DOHH2 (cell line): ENCODE data around the gene GLB1L.

Experiments used
- H3F3A ChIP-seq: fragments of 200-600 bp; sonication (generic), shearing (Covaris generic); 2 replicates; pipeline ENCODE4 v1.6.0; 2016; ENCODE audit warnings: antibody characterized with exemption, mild to moderate bottlenecking; ENCODE audit not compliant: control insufficient read depth, insufficient read depth
- H3K27ac ChIP-seq: fragments of 200-600 bp; sonication (generic); 2 replicates; pipeline ENCODE4 v1.5.1; 2014; ENCODE audit warnings: low read depth, mild to moderate bottlenecking, low read length, moderate library complexity
- H3K27me3 ChIP-seq: fragments of 200-600 bp; sonication (generic); 2 replicates; pipeline ENCODE4 v1.6.1; 2014; ENCODE audit warnings: mild to moderate bottlenecking, low read length, mixed read lengths; ENCODE audit not compliant: control insufficient read depth
- H3K36me3 ChIP-seq: fragments of 200-600 bp; sonication (generic); 2 replicates; pipeline ENCODE4 v1.6.1; 2014; ENCODE audit warnings: mild to moderate bottlenecking, low read length, moderate library complexity, mixed read lengths; ENCODE audit not compliant: control insufficient read depth
- H3K4me1 ChIP-seq: fragments of 200-600 bp; sonication (generic); 2 replicates; pipeline ENCODE4 v1.6.1; 2014; ENCODE audit warnings: mild to moderate bottlenecking, low read length, mixed read lengths; ENCODE audit not compliant: control insufficient read depth
- H3K4me2 ChIP-seq: fragments of 200-600 bp; sonication (generic); 2 replicates; pipeline ENCODE4 v1.6.0; 2014; ENCODE audit warnings: mild to moderate bottlenecking, low read length, moderate library complexity
- H3K4me3 ChIP-seq: fragments of 200-600 bp; sonication (generic); 2 replicates; pipeline ENCODE4 v1.5.1; 2014; ENCODE audit warnings: mild to moderate bottlenecking, low read length, mixed read lengths
- H3K79me2 ChIP-seq: fragments of 200-600 bp; sonication (generic); 2 replicates; pipeline ENCODE4 v1.6.1; 2014; ENCODE audit warnings: mild to moderate bottlenecking, low read length, mixed read lengths; ENCODE audit not compliant: control insufficient read depth
- H3K9me2 ChIP-seq: fragments of 200-600 bp; sonication (generic); replicated peaks from 2 replicates; pipeline ENCODE4 v1.6.1; 2014; ENCODE audit warnings: mild to moderate bottlenecking, low read length, mixed read lengths; ENCODE audit not compliant: control insufficient read depth
- H3K9me3 ChIP-seq: fragments of 200-600 bp; sonication (generic); 2 replicates; pipeline ENCODE4 v1.6.1; 2014; ENCODE audit warnings: antibody characterized with exemption, low read length, mixed read lengths; ENCODE audit not compliant: control insufficient read depth, insufficient read depth
- H4K20me1 ChIP-seq: fragments of 200-600 bp; sonication (generic); 2 replicates; pipeline ENCODE4 v1.6.0; 2014; ENCODE audit warnings: low read depth, mild to moderate bottlenecking, antibody characterized with exemption, low read length, moderate library complexity; ENCODE audit not compliant: control insufficient read depth, insufficient read depth
- EZH2phosphoT487 ChIP-seq: fragments of 200-600 bp; sonication (generic); IDR thresholded peaks from 2 replicates; pipeline ENCODE4 v1.6.1; 2017; ENCODE audit warnings: borderline replicate concordance, mild to moderate bottlenecking, antibody characterized with exemption, low read length, moderate library complexity, mixed read lengths
- TF ChIP-seq, protein P1 (sequence below): fragments of 200-600 bp; sonication (generic); IDR thresholded peaks from one replicate; pipeline ENCODE4 v1.5.1; 2014; ENCODE audit warnings: antibody characterized with exemption, mild to moderate bottlenecking, low read depth, low read length; ENCODE audit not compliant: poor library complexity, severe bottlenecking

The GLB1L gene

DNA sequence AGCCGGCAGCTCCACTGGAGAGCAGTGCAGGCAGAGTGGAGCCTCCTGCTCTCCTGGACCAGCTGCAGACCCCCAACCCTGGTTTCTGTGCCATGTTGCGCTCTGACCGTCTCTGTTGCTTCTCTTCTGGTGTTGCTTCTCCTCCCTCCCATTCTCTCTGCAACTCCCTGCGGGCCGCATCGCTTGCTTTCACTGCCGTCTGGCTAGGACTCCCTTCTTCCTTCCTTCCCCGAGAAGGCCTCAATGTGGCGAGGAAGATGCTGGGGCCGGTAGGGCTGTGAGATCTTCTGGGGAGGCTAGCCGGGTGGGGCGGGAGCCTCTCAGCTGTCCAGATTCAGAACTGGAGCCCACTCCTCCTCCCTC is 40.1 kb upstream of the GLB1L start:
- H4K20me1 ChIP-seq, result no peaks in the 10 kb centered on the region
- no peaks in the 10 kb centered on the region for H3F3A ChIP-seq
- peaks cover 4% of the 10 kb centered on the region for H3K4me1 ChIP-seq
- TF ChIP-seq EZH2phosphoT487, result no peak
- TF ChIP-seq, protein P1, sequence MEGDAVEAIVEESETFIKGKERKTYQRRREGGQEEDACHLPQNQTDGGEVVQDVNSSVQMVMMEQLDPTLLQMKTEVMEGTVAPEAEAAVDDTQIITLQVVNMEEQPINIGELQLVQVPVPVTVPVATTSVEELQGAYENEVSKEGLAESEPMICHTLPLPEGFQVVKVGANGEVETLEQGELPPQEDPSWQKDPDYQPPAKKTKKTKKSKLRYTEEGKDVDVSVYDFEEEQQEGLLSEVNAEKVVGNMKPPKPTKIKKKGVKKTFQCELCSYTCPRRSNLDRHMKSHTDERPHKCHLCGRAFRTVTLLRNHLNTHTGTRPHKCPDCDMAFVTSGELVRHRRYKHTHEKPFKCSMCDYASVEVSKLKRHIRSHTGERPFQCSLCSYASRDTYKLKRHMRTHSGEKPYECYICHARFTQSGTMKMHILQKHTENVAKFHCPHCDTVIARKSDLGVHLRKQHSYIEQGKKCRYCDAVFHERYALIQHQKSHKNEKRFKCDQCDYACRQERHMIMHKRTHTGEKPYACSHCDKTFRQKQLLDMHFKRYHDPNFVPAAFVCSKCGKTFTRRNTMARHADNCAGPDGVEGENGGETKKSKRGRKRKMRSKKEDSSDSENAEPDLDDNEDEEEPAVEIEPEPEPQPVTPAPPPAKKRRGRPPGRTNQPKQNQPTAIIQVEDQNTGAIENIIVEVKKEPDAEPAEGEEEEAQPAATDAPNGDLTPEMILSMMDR, result no peak
- H3K27ac ChIP-seq, result no peak overlapping the region
- H3K9me2 ChIP-seq, result no peaks in the 10 kb centered on the region
- H3K79me2 ChIP-seq, result no peaks in the 10 kb centered on the region
- no peaks in the 10 kb centered on the region for H3K27me3 ChIP-seq
- no peak overlapping the region for H3K4me3 ChIP-seq
- no peak overlapping the region for H3K4me2 ChIP-seq
- H3K36me3 ChIP-seq, result peaks cover 30% of the 10 kb centered on the region
- H3K9me3 ChIP-seq, result no peaks in the 10 kb centered on the region

DNA sequence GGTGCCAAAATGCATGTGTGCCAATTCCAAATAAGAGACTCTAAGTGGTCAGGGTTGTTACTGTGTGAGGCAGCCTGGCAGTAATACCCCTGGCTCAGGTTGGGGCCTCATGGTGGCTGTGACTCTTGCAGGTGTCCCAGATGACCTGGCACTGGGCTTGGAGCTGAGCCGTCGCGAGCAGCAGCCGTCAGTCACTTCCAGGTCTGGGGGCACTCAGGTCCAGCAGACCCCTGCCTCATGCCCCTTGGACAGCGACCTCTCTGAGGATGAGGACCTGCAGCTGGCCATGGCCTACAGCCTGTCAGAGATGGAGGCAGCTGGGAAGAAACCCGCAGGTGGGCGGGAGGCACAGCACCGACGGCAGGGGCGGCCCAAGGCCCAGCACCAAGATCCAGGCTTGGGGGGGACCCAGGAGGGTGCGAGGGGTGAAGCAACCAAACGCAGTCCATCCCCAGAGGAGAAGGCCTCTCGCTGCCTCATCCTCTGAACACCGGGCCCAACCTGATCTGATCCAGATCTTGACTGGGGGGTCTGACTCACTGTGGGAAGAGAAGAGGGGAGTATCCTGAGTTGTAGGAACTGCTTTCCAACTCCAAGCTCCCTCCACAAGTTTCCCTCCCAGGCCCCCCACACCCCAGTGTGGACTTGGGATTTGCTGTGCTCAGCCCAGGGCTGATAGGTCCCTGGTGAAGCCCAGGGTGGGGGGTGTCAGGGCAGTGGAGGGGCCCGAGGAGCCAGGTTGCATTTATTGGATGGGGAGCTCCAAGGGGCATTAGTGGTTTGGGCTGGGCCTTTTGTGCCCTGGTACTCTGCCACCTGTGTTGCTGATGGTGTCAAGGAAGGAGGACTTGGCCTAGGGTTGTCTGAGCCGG is 39.5 kb upstream of the GLB1L start:
- no peaks in the 10 kb centered on the region for H3F3A ChIP-seq
- no peaks in the 10 kb centered on the region for H3K27me3 ChIP-seq
- H3K4me1 ChIP-seq, result peaks cover 10% of the 10 kb centered on the region
- TF ChIP-seq, protein P1, result no peak
- no peak for TF ChIP-seq EZH2phosphoT487
- no peak overlapping the region for H3K27ac ChIP-seq
- H3K79me2 ChIP-seq, result 0 out of 2 replicates have a peak, but pooled peaks cover 3% of the 10 kb centered on the region
- no peak overlapping the region for H3K4me3 ChIP-seq
- H3K4me2 ChIP-seq, result no peak overlapping the region
- no peaks in the 10 kb centered on the region for H4K20me1 ChIP-seq
- no peaks in the 10 kb centered on the region for H3K9me3 ChIP-seq
- no peaks in the 10 kb centered on the region for H3K9me2 ChIP-seq
- peaks cover 33% of the 10 kb centered on the region for H3K36me3 ChIP-seq

DNA sequence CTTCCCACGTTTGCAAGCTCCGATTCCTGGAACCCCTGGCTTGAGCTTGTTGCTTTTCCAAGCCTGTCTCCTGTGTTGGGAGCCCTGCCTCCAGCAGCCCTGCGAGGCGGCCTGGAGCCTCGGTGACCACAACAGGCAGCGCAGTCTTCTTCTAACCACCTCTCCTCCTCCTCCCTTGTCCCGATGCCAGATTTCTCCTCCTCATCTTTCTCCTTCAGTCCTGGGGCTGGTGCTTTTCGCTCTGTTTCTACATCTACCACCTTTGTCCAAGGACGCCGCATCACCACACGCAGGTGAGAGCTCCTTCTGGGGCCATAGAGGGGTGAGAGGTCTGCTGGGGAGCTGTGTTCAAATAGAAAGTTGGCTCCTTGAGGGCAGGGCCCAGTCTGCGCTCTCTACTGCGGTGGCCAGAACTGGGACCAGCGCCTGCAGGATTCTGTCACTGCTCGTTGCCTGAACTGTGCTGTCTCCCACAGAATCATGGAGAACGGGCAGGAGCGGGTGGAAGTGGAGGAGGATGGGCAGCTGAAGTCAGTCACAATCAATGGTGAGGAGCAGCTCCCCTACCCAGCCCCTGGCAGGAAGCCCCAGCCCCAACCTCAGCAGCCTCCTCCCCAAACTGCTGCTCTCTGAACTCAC is 37.8 kb upstream of the GLB1L start:
- Histone ChIP-seq H3K36me3 (peaks cover 33% of the 10 kb centered on the region), H3K4me3 (no peak overlapping the region), H3K79me2 (0 out of 2 replicates have a peak, but pooled peaks cover 3% of the 10 kb centered on the region), H3F3A (peaks cover 8% of the 10 kb centered on the region), H4K20me1 (no peaks in the 10 kb centered on the region), H3K9me2 (no peaks in the 10 kb centered on the region), H3K27ac (no peak overlapping the region), H3K27me3 (no peaks in the 10 kb centered on the region), H3K4me1 (peaks cover 23% of the 10 kb centered on the region), H3K4me2 (no peak overlapping the region), H3K9me3 (no peaks in the 10 kb centered on the region)
- no peak for TF ChIP-seq EZH2phosphoT487
- TF ChIP-seq, protein P1, result no peak
